Mucosa of descending colon (tissue), 3 donors: ENCODE measurements around the gene PAK1IP1. TPM values are rescaled to one million over a fixed set of nuclear protein-coding genes. Genes with fewer than 3 reads are reported as not detected.

Source experiments
- ATAC-seq: fragments of 200-7000 bp; cut with Tn5 transposase; one replicate; pipeline ENCODE4 v1.9.1; 2020; ENCODE audit warnings: mild to moderate bottlenecking, moderate library complexity
- DNase-seq, 3 donors: peaks; one replicate each; pipeline ENCODE4 v3.0.0-alpha.2; 2020
- H3K36me3 ChIP-seq: fragments of 200-600 bp; one replicate; pipeline ENCODE4 v1.8.0; 2021; ENCODE audit warnings: low read depth, mild to moderate bottlenecking
- H3K4me1 ChIP-seq: fragments of 200-600 bp; one replicate; pipeline ENCODE4 v1.8.0; 2021; ENCODE audit warnings: low read depth, mild to moderate bottlenecking
- H3K4me3 ChIP-seq: fragments of 200-600 bp; one replicate; pipeline ENCODE4 v1.8.0; 2021; ENCODE audit warnings: mild to moderate bottlenecking
- H3K9me3 ChIP-seq: fragments of 200-600 bp; one replicate; pipeline ENCODE4 v1.8.0; 2021; ENCODE audit warnings: mild to moderate bottlenecking
- CTCF ChIP-seq: fragments of 200-600 bp; IDR thresholded peaks from one replicate; pipeline ENCODE4 v1.8.0; 2022; ENCODE audit warnings: antibody characterized with exemption, mild to moderate bottlenecking
- intact Hi-C, 2 donors: fragments of 100-400 bp; cut with DNase I in 1 of 2; cut with micrococcal nuclease in 1 of 2; formaldehyde crosslinking; loops; one replicate each; pipeline versions ENCODE4 v1.11.0 to v1.11.1; 2022; cut with DNase I, micrococcal nuclease
- total RNA-seq, 3 donors: library from RNA; stranded (reverse); fragmentation: NEBNext Ultra II Directional in 2 of 3; extraction: Animal tissue kit (Norgen Biotek cat#: 25700) in 2 of 3; gene quantifications; one replicate each; pipeline versions ENCODE4 v1.2.1 to v1.2.4, GENCODE V29; 2021 to 2023
- donor health status: DM: no; HTN: no; CAD: no; lungs with moderate emphysema.
- donor health status: DM: no; HTN: no; CAD: no.
- donor health status: DM: no; HTN: yes; CAD: no.

The PAK1IP1 gene
- total RNA-seq, 3 donors from 2014 or later = 5.8 to 12.5 (median 9.8) TPM

GRCh38 chr6:10721850-10722569 is 27.2 kb downstream of the PAK1IP1 start:
- Histone ChIP-seq H3K4me3 (no peak overlapping the region), H3K9me3 (no peaks in the 10 kb centered on the region), H3K36me3 (no peaks in the 10 kb centered on the region), H3K4me1 (peaks cover 13% of the 10 kb centered on the region)
- DNase-seq = no peak
- TF ChIP-seq CTCF = no peak
- ATAC-seq = no peak
- intact Hi-C loops = no loop called here

GRCh38 chr6:10722570-10722819 is 27.7 kb downstream of the PAK1IP1 start:
- Histone ChIP-seq H3K36me3 (no peaks in the 10 kb centered on the region), H3K4me1 (peaks cover 13% of the 10 kb centered on the region), H3K4me3 (peak overlapping the region; percentile 54), H3K9me3 (no peaks in the 10 kb centered on the region)
- intact Hi-C loops = no loop called here
- ATAC-seq (no peak), DNase-seq (no peak)
- no peak for TF ChIP-seq CTCF

GRCh38 chr6:10722820-10723566 is 28.2 kb downstream of the PAK1IP1 start, which contains the start of gene TMEM14C:
TMEM14C (plus strand) TSS chr6:10723070; CDS start chr6:10724614, 1,544 bp downstream.
- Histone ChIP-seq H3K36me3 (no peaks in the 10 kb centered on the region), H3K4me3 (peak within 1 kb of the TSS; percentile 54), H3K9me3 (no peaks in the 10 kb centered on the region), H3K4me1 (peaks cover 13% of the 10 kb centered on the region)
- ATAC-seq (peak; percentile 98), DNase-seq (peak; percentile 99)
- TF ChIP-seq CTCF = no peak
- intact Hi-C loops = no loop called here

- DNase-seq (peak in 1 of 3 donors; percentile 35), ATAC-seq (no peak)
- intact Hi-C loops = no loop called here
Observed at GRCh38 chr6:10723567-10723881, 28.8 kb downstream of the PAK1IP1 start.

GRCh38 chr6:10725044-10725443 is 30.3 kb downstream of the PAK1IP1 start:
- H3K36me3 ChIP-seq = no peaks in the 10 kb centered on the region
- ATAC-seq = no peak
- H3K4me3 ChIP-seq = no peak overlapping the region
- TF ChIP-seq CTCF = no peak
- no peak for DNase-seq
- no peaks in the 10 kb centered on the region for H3K9me3 ChIP-seq
- peaks cover 13% of the 10 kb centered on the region for H3K4me1 ChIP-seq
- intact Hi-C loops = no loop called here

More at GRCh38 chr6:10723567-10723881, 28.8 kb downstream of the PAK1IP1 start:
- Histone ChIP-seq H3K4me1 (peaks cover 13% of the 10 kb centered on the region), H3K36me3 (no peaks in the 10 kb centered on the region), H3K4me3 (peak overlapping the region; percentile 54), H3K9me3 (no peaks in the 10 kb centered on the region)
- TF ChIP-seq CTCF = no peak
